SW480 (cell line): ENCODE data around the gene LENG8.
"Not testable (repeated sequence)": the region's sequence is repeated elsewhere in the genome, so short reads cannot be mapped to it uniquely, and the experiment has no call there.

Experiments used
- DNase-seq: peaks from one replicate; pipeline ENCODE4 v3.0.0-alpha.2; 2016; ENCODE audit warnings: low spot score

The LENG8 gene

DNA sequence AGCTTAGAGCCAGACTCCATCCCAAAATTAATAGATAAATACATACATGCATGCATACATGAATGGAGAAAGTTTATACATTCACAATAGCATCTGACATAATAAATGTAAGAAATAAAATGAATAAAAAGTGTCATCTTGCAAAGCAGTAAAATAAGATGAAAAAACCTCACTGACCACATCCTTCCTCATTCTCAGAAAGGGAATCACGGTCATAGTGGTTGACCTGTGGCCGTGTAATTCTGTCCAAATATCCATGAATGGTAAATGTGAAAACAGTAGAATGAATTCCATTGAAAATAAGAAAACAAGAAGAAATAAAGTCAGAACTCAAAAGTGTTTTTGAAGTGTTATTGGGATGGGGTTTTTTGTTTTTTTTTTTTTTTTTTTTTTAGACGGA, 33.9 kb downstream of the LENG8 start:
- DNase-seq = no peak

DNA sequence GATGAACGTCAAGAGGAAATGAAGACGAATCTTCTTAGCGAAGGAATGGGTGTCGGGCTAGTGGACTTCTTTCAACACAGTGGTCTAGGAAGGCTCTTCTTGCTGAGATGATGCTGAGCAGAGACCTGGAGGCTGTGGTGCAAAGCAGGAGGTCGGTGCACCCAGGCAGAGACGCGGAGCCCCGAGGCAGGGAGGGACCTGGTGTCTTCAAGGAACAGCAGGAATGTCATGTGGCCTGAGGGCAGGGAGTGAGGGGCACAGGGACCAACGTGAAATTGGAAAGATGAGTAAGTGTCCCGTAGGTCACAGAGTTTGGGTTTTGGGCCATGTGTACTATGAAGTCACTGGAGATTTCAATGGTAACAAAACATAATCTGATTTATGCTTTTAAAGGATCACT, 35.5 kb downstream of the LENG8 start:
- DNase-seq = no peak

- no peak for DNase-seq
Measured at GRCh38 chr19:54485851-54486250, 36.9 kb downstream of the LENG8 start.

- no peak for DNase-seq
Measured at GRCh38 chr19:54489341-54489740, 40.3 kb downstream of the LENG8 start.

- no peak for DNase-seq
Measured at GRCh38 chr19:54489766-54490165, 40.8 kb downstream of the LENG8 start.

- no peak for DNase-seq
Measured at GRCh38 chr19:54492568-54492967, 43.6 kb downstream of the LENG8 start.

DNA sequence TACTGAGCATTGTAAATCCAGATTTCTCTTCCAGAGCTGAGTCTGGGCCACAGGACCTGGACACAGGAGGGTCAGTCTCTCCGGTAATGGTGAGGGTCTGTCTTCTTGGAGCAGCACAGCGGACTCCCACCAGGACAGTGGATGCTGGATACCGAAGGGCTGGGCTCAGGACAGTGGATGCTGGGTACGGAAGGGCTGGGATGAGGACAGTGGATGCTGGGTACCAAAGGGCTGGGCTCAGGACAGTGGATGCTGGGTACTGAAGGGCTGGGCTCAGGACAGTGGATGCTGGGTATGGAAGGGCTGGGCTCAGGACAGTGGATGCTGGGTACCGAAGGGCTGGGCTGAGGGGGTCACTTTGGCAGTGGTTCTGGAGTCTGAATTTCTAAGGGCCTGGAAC, 44.1 kb downstream of the LENG8 start:
- not testable (repeated sequence) for DNase-seq

GRCh38 chr19:54493967-54494585, 45.1 kb downstream of the LENG8 start:
- DNase-seq = no peak

DNA sequence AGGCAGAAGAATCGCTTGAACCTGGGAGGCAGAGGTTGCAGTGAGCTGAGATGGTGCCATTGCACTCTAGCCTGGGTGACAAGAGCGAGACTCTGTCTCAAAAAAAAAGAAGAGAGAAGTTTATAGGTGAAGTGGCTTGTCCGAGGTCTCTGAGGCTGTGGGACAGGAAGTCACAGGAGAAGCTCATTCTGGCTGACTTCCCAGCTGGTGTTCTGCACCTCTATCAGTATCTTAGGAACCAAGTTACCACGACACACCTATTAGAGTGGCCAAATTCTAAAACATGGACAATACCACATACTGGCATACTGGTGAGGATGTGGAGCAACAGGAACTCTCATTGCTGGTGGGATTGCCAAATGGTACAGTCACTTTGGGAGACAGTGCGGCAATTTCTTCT, 46.3 kb downstream of the LENG8 start:
- DNase-seq = not testable (repeated sequence)

DNA sequence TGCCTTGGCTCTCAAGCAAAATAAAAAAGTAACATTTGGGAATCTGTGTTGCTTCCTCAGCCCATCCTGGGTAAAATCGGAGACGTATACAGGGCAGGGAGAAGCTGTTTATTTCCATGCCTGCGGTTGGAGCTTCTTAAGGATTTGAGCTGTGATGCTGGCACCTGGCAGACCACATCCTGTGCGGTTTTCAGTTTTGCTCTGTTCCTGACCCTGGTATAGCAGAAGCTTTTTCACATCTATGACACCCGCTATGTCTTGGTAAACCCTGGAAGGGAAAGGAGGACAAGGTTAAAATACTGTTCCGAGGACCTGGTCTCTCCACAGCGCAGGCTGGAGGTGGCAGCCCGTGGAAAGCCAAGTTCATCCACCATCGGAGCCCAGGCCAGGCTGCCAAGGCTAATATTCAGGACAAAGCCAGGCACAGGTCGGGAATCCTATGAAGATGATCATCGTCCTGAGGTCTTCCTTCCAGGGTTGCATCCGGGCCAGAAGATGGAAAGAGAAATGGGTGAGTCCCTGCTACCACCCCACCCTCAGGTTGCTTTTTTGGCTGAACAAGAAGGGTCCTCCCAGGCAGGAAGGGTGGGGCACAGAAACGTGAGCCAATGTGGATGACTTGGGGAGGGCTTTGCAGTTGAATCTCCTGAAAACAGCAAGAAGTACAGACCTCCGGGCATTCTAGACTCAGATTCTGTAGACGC, 48.9 kb downstream of the LENG8 start:
- DNase-seq = peak; percentile 34

DNA sequence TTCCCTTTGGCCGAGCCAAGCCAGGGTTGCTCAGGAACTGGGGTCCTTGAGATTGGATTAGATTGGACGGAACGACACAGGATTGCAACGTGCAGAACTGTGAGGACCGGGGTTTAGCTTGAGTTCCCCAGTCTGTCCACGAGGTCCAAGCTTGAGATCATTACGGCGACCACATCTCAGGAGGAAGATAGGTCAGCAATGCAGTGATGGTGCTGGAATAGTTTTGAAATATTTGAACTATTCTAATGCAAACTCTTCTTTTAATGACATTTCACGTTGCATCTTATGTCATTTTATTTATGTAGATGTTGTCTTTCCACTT, 49.4 kb downstream of the LENG8 start:
- not testable (repeated sequence) for DNase-seq

DNA sequence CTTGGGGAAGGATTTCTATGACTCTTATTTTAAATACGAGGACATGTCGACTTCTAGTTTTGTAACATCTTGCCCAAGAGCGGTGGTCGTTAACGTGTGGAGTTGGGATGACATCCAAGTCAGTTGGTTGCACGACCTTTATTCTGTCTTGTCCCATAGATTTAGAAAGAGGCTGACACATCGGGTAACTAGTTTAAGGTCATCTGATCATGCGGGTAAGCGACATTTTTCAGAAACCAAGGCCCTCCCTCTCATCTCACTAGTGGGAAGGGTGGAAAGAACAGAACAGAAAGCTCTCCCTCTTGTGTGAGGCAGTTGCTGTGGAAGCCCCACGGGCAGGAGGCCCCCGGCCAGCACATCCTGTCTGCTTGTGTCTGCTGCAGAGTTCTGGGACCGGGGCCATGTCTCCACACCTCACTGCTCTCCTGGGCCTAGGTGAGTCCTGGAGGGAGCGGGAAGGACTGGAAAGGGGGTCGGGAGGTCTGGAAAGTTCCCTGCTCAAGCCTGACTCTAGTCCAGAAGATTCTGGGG, 53.6 kb downstream of the LENG8 start, which contains the start of gene LAIR2:
LAIR2 (plus strand) TSS at position 314 of the 531 bp plus-strand sequence; CDS start at position 402, 88 bp downstream.
- DNase-seq = no peak

DNA sequence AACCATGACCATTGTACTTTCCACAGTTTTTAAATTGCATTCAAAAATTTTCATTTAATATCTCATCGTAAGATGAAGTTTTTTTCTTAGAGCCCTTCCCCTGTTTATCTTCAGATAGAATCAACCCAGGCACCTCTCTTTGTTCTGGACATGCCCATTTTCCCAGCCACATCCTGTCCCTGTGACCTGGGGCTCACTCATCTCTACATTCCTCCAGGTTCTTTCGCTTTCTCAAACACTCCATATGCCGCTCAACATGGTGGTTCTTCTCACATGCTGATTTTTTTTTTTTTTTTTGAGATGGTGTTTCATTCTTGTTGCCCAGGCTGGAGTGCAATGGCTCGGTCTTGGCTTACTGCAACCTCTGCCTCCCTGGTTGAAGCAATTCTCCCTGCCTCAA, 56.5 kb downstream of the LENG8 start:
- not testable (repeated sequence) for DNase-seq

GRCh38 chr19:54506079-54506478, 57.1 kb downstream of the LENG8 start:
- peak; percentile 34 for DNase-seq

- DNase-seq = not testable (repeated sequence)
Measured at GRCh38 chr19:54507038-54507717, 58.2 kb downstream of the LENG8 start.

DNA sequence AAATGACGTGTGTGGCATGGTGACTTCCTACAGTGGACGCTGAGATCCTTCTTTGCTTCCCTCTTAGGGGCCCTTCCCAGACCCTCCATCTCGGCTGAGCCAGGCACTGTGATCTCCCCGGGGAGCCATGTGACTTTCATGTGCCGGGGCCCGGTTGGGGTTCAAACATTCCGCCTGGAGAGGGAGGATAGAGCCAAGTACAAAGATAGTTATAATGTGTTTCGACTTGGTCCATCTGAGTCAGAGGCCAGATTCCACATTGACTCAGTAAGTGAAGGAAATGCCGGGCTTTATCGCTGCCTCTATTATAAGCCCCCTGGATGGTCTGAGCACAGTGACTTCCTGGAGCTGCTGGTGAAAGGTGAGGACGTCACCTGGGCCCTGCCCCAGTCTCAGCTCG, 58.8 kb downstream of the LENG8 start:
- peak; percentile 12 for DNase-seq

DNA sequence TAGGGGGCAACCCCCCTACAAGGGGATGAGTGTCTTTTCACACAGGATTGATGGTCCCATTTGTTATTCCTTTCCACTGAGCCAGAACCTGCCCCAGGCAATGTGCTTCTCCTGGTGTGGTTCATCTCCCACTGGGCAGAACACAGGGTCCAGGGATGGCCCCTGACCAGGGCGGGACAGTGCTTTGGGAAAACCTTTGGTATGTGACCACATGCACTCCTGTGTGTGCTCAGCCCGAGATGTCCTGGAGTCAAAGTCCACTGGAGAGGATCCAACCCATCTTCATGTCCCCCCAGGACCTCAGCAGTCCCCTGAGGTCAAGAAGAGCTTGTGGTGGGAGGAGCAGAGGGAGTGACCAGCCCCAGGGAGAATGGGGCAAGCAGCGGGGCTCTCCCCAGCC, 59.5 kb downstream of the LENG8 start:
- not testable (repeated sequence) for DNase-seq

DNA sequence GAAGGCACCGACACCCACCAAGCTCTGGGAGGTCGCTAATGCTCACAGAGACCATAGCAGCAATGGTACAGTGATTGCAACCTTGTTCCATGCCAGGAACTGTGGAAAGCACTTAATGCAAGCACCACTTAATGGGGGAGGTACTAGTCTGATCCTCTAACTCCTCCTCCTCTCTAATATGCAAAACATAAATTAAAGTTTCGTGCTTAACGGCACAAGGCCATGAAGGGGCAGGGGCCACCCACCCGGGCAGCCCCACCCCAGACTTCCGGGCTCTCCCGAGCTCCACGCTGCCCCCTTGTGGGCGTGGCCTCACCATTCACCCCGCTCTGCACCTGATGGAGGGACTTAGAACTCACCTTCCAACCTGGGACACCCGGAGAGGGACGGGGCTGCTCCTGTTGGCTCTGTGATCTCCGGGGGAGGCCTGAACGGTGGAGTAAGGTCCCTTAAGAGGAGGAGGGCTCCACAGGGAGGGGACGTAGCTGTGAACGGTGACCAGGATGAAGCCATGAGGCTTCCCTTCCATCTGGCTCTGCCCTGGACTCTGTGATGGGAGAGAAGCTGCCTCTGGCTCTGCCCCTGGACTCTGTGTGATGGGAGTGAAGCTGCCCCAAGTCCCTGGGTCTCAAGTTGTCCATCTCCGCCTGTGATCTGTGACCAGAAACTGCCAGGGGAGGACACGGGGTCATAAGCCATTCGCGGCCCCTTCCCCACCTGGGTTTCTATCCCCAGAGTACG, 60.4 kb downstream of the LENG8 start:
- DNase-seq = not testable (repeated sequence)
